SKM-1 treated with dmso at 0.1 percent for 144 hours (cell line): ENCODE data around the gene SNTB2.

Experiments used
- DNase-seq: peaks from one replicate; lab custom pipeline; 2025; ENCODE audit not compliant: unreplicated experiment; lab: John Stamatoyannopoulos, UW

Gene SNTB2

DNA sequence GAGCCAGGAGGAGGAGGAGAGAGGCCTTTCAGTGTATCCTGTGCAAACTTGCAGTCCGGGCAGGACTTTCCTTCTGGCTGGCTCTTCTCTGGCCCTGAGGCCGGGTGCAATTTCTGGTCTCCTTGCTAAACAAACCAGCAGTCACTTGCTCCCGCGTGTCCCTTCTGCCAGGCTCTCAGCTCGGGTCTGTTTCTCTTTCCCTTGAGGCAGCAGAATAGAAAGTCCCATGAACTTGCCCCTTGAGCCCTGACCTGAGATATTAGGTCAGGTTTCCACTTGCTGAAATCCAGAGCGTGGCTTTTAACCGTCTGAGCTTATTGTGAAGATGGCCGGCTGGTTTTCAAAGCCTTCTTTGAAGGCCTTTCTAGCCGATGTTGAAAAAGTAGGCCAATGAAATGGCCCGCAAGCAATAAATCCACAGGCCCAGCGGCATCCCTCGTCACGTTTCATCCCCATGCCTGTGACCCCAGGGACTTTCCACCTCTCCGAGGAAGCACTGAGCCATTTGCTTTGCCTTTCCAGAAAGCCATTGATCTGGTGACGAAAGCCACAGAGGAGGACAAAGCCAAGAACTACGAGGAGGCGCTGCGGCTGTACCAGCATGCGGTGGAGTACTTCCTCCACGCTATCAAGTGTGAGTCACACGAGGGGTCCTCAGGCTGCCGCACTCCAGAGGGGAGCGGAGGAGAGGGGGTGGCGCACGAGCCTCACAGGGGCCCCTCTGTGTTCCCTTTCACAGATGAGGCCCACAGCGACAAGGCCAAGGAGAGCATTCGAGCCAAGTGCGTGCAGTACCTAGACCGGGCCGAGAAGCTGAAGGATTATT, 128.7 kb downstream of the SNTB2 start:
- no peak for DNase-seq

DNA sequence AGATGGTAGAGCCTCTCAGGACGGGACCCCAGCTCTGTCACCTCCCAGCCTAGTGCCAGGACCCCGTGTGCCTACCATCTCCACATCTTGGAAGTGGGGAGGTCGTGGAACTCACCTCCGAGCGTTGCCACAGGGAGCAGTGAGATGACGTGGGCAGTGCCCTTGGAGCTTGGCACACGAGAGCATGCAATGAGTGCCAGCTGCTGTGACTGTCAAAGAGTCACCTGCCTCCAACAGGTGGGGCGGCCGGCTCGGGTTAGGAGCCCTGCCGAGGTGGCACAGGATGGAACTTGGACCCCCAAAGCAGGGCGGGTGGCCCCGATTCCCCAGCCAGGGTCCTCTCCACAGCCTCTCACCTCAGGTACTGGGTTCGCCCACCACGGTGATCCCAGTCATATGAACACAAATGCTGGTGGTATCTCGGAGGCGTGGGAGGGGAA, 129.7 kb downstream of the SNTB2 start:
- DNase-seq: no peak

DNA sequence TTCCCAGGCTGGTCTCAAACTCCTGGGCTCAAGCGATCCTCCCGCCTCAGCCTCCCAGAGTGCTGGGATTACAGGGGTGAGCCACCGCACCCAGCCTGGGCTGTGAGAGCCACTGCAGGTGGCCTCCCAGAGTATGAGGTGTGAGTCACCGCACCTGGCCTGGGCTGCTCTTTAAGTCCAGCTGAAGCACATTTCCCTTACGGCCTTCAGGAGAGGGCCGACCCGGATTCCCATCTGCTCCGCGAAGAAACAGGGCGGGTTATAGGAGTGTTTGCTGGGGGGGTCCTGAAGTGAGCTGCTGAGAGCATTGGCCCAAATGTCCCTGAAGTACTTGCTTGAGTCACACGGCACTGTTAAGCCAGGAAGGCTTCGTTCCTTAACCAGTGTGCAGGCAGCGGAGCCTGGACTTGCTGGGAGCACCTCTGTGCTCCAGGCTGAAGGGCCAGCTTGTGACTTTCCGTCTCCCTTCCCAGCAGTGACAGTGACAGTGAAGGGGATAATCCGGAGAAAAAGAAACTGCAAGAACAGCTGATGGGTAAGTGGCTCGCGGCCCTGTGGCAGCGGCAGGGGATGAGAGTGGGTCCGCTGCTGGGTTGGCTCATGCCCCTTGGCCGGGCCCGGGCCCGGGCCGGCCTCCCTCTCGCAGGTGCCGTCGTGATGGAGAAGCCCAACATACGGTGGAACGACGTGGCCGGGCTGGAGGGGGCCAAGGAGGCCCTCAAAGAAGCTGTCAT, 131.4 kb downstream of the SNTB2 start:
- DNase-seq: no peak

DNA sequence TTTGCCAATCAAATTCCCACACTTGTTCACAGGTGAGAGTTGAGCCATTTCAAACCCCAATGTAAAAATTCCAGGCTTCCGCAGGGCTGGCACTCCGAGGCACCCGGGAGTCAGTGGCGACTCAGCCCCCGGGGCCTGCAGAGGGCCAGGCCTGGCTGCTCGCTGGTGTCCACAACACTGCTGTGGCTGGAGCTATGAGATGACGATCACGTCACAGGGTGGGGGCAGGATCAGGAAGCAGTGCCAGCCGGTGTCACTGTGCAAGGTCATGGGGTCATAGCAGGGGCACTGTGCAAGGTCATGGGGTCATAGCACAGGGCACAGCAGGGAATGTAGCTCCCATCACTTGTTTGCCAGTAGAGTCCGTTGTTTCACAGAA, 131.9 kb downstream of the SNTB2 start:
- DNase-seq: no peak

DNA sequence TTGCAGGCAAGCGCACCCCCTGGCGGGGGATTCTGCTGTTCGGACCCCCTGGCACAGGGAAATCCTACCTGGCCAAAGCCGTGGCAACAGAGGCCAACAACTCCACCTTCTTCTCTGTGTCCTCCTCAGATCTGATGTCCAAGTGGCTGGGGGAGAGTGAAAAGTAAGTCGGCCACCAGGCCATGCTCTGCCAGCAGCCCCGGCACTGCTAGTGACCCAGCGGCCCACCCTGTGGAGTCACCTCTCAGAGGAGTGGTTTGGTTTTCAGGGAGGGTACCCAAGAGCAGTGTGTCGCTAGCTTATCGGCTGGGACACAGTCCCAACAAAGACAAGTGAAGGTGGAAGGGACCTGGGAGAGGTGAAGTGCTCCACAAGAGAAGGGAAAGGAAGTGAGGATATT, 132.4 kb downstream of the SNTB2 start:
- DNase-seq: no peak

DNA sequence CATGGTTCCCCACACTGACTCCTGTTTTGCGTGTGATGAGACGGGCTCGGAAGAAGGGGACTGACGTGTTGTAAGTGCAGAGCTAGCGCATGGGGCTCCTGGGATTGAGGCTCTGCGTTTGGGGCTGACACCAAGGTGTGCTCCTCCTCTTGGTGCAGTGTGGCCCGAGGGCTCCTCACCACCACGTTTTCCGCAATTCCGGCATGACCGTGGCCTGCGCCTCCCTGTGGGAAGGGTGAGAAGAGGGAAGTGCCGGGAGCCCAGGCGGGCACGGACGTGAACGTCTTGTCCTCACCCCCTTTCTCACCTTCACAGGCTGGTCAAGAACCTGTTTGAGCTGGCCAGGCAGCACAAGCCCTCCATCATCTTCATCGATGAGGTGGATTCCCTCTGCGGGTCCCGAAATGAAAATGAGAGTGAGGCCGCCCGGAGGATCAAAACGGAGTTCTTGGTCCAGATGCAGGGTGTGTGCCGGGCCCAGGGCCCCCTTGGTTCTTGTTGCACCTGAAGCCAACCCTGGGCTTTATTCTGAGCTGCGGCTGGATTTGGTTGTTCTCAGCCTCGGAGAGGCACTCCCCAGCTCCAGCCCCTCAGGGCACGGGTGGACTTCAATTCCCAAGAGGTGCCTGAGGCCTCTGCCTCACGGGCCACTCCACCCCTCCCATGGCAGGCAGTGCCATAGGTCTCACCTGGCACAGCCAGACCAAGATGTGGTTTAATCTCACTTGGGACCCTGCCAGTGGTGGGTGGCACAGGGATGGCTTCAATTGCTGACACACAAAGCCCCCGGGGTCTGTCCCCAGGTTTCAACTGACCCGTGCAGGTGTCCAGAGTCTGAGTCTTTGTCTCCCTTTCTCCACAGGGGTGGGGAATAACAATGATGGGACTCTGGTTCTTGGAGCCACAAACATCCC, 133.1 kb downstream of the SNTB2 start:
- DNase-seq: no peak

DNA sequence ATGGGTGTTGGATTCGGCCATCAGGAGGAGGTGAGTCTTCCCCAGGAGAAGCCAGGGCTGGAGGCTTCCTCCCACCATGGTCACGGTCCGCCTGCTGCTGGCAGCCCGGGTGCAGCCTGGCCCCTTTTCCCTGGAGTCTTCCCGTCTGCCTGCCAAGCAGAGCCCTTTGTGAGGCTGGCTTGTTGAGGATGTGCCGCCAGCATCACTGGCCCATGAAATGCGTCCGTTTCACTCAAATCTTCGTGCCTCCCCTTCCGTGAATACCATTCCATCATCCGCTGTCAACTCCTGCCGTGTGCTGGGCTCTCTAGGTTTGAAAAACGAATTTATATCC, 133.7 kb downstream of the SNTB2 start:
- no peak for DNase-seq

DNA sequence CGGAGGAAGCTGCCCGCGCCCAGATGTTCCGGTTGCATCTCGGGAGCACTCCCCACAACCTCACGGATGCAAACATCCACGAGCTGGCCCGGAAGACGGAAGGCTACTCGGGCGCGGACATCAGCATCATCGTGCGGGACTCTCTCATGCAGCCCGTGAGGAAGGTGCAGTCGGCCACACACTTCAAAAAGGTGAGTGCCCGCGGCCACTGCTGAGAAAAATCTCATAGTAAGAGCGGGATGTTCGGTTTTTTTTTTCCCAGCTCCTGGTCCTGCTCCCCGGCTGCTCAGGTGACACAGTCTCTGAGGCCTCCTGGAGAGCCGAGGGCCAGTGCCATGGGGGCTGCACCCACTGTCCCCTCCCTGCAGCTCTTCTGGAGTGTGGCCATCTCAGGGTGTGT, 134.1 kb downstream of the SNTB2 start:
- no peak for DNase-seq

DNA sequence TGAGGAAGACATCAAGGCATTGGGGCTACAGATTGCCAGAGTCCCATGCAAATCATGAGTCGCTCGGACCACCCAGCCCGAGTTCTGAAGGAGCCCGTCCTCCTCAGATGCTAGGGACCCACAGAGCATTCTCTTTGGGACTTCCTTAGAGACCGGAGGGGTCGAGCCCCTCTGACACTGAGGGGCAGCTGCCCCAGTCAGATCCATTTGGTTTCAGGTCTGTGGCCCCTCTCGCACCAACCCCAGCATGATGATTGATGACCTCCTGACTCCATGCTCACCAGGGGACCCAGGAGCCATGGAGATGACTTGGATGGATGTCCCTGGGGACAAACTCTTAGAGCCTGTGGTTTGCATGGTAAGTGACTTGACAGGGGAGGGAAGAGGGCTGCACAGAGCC, 135.4 kb downstream of the SNTB2 start:
- DNase-seq: no peak

DNA sequence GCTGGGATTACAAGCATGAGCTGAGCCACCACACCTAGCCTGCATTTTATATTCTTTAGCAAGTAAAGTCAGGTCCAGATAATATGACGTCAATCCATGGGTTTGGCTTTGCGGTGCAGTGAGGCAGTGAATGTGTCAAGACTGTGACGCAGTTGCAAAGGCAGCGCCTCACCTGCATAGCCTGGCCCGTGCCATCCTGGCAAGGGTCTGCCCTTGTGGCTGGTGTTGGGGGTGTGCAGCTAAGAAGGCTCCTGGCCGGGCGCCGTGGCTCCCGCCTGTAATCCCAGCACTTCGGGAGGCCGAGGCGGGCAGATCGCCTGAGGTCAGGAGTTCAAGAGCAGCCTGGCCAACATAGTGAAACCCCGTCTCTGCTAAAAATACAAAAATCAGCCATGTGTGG, 136.5 kb downstream of the SNTB2 start:
- DNase-seq: no peak

DNA sequence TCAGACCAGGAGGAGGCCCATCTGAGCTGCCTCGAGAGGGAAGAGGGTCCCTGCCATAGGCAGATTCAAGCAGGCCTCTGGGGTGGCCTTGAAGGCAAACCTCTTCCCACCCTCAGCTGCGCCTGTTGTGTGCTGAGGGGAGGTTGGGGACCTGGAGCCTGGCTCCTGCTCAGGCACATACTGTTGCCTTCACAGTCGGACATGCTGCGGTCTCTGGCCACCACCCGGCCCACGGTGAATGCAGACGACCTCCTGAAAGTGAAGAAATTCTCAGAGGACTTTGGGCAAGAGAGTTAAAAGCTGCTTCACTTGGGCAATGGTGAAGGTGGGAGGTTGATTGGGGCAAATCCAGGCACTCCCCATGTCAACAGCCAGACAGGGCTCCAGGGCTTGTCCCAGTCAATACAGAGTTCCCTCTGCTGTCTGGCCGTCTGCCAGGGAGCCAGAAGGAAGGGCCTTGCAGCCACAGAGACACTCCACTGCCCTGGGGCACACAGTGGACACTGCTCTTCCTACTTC, 137.1 kb downstream of the SNTB2 start:
- no peak for DNase-seq

DNA sequence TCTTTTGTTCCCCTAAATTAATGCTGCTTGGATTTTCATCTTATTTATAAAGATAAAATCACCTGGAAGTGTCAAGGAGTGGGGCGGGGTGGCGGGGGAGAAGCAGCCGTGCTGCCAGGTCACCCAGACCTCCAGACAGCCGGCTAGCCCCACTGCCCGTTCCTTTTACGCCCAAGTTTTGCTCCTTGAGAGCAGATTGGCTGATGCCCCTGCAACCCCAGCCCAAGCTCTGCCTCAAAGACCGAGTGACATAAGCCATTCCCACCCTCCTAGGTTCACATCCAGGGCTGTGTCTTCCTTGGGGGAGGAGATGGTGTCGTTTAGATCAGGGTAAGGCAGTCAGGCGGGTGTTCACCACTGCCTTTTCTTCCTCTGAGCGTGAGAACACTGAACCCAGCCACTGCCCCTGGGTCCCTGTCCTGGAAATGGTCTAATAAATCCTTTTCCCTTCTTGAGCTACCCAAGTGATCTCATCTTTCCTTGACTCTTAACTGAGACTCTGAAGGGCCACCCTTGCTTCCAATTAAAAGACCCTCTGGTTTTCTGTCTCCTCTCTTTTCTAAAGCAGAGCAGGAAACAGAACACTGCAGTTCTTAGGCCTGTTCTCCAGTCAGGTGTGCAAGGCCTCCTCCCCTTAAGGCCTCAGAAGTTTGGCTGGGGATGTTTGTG, 137.8 kb downstream of the SNTB2 start:
- no peak for DNase-seq

DNA sequence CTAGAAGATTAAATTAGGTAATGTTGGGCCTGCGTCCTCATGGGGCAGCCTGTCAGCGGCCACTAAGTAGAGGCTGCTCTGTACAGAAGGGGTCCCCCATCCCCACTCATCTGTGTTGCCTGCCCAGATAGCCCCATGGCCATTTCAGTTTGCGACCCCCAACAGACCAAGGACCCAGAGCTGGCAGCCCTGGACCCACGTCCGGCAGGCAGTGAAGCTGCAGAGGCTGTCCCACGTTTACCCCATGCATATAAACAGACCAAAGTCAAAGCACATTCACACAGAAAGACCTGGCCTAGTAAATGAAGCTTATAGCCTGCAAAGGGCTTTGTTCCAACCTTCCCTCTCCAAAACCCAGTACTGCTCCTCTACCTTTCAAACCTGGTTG, 138.8 kb downstream of the SNTB2 start:
- DNase-seq: no peak

DNA sequence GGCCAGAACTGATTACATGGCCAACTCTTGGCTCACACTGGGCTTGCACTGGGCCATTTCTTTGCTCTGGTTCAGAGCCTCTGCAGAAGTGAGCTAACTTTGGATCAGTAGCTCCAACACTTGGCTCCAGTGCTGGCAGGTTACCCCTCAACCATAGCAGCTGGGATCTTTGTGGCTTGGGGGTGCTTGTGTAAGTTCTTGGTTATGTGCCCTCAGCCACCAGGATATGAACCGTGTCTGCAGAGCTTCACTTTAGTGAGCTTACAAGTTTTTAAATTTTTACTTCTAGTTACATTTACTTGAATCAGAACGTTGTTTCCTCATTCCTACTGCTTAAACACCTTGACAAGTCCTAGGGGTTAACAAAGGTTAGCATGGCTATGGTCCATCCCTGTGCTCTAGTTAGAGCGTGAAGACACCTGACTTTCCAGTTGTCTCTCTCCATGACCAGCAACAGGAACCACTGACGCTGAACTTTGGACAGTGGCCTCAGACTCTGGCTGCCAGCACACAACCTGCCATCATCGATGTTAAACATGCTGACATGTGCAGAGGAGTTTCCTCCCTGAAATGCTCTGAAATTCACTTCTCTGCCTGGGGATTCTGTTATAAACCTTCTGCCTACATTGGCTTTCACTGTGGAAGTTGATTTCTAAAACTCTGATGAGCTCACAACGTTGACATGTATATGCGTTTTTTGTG, 139.4 kb downstream of the SNTB2 start:
- no peak for DNase-seq

DNA sequence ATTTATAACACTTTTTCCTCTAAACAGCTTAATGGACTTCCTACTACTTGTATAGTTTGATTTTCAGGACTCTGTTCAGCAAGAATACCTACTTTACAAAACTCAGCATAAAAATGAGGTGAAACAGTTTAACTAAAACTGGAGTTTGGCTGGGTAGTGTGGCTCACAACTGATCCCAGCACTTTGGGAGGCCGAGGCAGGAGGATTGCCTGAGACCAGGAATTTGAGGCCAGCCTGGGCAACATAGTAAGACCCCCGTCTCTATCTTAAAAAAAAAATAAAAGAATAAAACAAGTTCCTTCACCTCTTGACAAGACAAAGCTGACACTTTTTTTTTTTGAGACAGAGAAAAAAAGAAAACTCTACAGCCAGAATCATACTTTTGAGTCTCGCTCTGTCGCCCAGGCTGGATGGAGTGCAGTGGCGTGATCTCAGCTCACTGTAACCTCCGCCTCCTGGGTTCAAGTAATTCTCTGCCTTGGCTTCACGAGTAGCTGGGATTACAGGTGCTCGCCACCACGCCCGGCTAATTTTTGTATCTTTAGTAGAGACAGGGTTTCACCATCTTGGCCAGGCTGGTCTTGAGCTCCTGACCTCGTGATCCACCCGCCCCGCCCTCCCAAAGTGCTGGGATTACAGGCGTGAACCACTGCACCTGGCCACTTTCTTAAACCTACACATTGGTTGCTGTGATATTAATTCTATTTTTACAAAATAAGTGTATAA, 140.8 kb downstream of the SNTB2 start:
- DNase-seq: no peak

DNA sequence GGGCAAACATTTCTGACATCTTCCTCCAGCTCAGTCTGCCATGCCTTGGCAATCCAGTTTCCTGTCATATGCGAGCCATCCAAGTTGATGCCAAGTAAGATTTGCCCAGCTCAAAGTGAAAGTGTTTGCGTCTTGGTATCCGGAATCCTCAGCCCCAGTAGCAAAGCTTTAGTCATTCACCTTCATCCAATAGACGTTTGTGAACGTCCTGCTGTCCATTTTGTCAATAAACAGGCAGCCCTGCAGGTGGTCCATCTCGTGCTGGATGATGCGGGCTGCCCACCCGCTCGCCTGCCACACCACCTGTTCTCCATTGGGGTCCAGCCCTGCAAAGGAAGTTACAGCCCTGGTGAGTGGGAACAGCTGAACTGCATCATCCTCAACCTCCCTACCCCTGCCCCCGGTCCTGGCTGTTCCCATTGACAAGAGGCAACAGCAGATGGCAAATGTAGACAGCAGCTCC, 141.9 kb downstream of the SNTB2 start:
- no peak for DNase-seq

DNA sequence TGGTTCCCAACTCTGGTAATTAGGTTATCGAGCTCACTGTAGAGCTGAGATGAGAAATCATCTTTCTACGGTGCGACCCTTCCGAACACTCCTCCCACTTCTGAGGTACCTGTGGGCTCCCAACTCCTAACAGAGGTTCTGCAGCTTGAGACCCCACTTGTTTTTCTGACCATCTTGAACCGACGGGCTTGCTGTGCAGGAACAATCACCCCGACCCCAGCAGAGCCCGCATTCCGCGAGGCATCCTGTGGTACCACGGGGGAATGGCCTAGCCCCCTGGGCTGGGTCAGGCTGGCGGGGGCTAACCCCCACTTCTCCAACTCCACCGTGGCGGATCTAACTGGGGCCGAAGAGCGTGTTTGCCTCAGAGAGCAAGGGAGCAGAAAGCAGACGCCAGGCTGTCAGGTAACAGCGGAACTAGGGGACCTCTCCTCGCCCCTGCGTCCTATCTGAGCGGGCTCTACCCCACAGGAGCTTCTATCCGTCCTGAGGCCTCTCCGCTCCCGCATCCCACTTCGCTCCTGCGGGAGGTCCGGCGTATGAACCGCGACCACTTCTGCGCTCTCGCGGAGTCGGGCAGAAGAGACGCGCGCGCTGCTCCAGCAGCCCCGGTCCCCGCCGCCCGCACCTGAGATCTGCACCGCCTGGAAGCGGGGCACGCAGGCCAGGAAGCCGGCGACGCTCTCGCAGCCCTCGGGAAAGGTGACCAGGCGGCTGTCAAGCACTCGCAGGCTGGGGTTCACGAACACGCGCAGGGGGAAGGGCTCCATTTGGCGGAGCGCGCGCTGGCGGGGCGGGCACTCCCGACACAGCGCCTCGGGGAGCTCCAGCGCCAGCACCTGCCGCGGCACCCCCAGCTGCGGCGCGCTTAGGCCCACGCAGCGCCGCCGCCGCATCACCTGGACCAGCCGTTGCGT, 142.7 kb downstream of the SNTB2 start:
- DNase-seq: no peak

DNA sequence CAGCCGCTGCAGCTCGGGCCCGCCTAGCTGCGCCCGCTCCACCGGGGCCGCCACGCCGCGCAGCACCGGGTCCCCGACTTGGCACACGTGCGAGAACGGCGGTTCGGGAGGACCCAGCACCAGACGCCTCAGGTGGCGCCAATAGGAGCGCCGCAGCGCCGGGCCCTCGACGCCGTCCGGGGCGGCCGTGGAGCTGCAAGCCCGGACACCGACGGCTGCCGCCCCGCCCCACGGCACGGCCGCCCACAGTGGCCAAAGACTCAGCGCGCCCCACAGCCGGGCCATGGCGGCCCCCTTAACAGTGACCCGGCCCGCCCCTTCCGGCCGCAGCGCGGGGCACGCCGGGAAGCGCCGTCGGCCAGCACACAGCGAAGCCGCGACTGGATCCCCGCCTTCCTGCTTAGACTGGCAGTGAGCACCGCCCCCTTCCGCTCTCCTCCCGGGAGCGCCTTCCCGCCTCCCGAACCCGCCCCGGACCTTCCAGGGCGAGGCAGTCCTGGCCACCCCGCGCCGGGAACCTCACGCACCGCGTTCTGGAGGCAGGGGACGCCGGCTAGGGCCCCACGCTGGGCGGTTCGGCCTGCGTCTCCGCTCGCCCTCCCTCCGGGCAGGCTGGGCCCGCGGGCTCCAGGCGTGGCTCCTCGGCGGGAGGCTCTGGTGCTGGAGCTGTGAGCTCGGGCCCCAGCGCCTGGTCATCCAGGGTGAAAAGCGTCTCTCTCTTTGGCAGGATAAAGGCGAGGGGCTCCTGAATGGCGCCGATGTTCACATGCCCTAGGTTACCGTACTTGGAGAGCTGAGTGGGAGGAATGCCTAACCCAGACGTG, 143.5 kb downstream of the SNTB2 start, which contains the start of gene PDF:
TSS of gene PDF (minus strand) at position 303 of the 824 bp plus-strand sequence. CDS start at position 285, 18 bp downstream.
- DNase-seq: peak; percentile 84
